IMR-90 (cell line): ENCODE results near the gene MAT2B.

Source experiments
- BHLHE40 ChIP-seq: fragments of 150-350 bp; IDR thresholded peaks from 2 replicates; pipeline ENCODE4 v1.6.1; 2016; ENCODE audit warnings: mild to moderate bottlenecking, low read depth, low read length
- CEBPB ChIP-seq: IDR thresholded peaks from 2 replicates; pipeline ENCODE4 v1.6.1; 2012; ENCODE audit warnings: low read depth, low read length, improper control_type of control experiment
- FOS ChIP-seq: fragments of 150-350 bp; IDR thresholded peaks from 2 replicates; pipeline ENCODE4 v1.6.1; 2016; ENCODE audit warnings: low read depth, low read length
- MAFK ChIP-seq: IDR thresholded peaks from 2 replicates; pipeline ENCODE4 v1.6.1; 2012; ENCODE audit warnings: low read depth, low read length, improper control_type of control experiment
- POLR2A ChIP-seq: IDR thresholded peaks from 2 replicates; pipeline ENCODE4 v1.6.1; 2012; ENCODE audit warnings: mild to moderate bottlenecking, low read depth, low read length
- RAD21 ChIP-seq: IDR thresholded peaks from 2 replicates; pipeline ENCODE4 v1.6.1; 2012; ENCODE audit warnings: low read length, improper control_type of control experiment
- RFX5 ChIP-seq: IDR thresholded peaks from 2 replicates; pipeline ENCODE4 v1.8.0; 2012; ENCODE audit warnings: low read depth, mild to moderate bottlenecking, low read length, moderate library complexity
- SMC3 ChIP-seq: fragments of 150-350 bp; IDR thresholded peaks from 2 replicates; pipeline ENCODE4 v1.6.1; 2016; ENCODE audit warnings: low read depth, mild to moderate bottlenecking, antibody characterized with exemption, low read length, moderate library complexity
- TF ChIP-seq, protein P1 (sequence below): conservative IDR thresholded peaks from 2 replicates; pipeline ENCODE4 v1.5.1; 2012; ENCODE audit warnings: mild to moderate bottlenecking, low read depth, low read length, improper control_type of control experiment

DNA sequence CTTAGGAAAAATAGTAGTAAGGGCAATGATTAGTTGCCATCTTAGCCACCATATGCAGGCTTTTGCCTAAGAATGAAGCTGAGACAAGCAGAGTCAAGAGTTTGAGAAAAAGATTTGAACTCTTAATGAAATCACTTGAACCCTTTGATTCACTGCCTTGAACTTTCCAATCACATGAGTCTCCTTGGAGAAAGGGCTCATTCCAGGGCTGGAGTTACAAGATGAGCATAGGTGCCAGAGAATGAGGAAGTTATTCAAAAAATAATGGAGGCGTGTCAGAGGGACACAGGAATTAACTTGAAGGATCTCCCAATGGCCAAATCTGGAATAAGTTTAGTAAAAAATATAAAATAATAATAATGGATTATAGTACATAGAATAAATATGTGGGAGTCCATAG lies 35.3 kb downstream of the MAT2B start:
- TF ChIP-seq POLR2A (no peak), MAFK (no peak), RAD21 (no peak), SMC3 (no peak), CEBPB (no peak), BHLHE40 (no peak), FOS (no peak), RFX5 (no peak)
- TF ChIP-seq, protein P1, sequence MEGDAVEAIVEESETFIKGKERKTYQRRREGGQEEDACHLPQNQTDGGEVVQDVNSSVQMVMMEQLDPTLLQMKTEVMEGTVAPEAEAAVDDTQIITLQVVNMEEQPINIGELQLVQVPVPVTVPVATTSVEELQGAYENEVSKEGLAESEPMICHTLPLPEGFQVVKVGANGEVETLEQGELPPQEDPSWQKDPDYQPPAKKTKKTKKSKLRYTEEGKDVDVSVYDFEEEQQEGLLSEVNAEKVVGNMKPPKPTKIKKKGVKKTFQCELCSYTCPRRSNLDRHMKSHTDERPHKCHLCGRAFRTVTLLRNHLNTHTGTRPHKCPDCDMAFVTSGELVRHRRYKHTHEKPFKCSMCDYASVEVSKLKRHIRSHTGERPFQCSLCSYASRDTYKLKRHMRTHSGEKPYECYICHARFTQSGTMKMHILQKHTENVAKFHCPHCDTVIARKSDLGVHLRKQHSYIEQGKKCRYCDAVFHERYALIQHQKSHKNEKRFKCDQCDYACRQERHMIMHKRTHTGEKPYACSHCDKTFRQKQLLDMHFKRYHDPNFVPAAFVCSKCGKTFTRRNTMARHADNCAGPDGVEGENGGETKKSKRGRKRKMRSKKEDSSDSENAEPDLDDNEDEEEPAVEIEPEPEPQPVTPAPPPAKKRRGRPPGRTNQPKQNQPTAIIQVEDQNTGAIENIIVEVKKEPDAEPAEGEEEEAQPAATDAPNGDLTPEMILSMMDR, result no peak
